HG03135 (cell line): ENCODE data around the gene UGT1A9.
"Not testable (repeated sequence)": the region's sequence is repeated elsewhere in the genome, so short reads cannot be mapped to it uniquely, and the experiment has no call there.

Experiments
- ATAC-seq: cut with Tn5 transposase; IDR thresholded peaks from one replicate; pipeline ENCODE4 v1.9.1; 2021; ENCODE audit warnings: mild to moderate bottlenecking, moderate library complexity; ENCODE audit not compliant: unreplicated experiment

Gene UGT1A9

GRCh38 chr2:233680361-233681045 lies 8.8 kb downstream of the UGT1A9 start:
- no peak for ATAC-seq

GRCh38 chr2:233681521-233682099 lies 9.9 kb downstream of the UGT1A9 start, which contains the start of gene UGT1A7:
Gene UGT1A7, plus strand, starts transcription at chr2:233681901. Its CDS starts 37 bp downstream, at chr2:233681938.
- no peak for ATAC-seq

DNA sequence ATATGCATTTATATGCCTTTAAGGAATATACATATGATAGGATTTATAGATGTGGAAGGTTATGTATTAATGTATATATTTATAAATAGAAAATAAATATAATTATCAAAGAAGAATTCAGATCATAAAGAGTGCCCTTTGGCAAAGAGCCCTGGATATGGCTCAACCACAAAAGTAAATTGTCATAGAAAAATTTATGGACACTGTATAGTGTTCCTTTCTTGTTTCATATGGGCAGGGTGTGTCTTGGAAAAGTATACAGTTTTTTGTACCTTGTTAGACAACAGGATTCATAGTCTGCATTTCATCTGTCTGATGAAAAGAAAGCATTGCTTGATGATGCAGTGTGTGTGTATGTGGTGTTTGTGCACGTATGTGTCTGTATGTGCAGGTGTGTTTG lies 12.9 kb downstream of the UGT1A9 start:
- no peak for ATAC-seq

DNA sequence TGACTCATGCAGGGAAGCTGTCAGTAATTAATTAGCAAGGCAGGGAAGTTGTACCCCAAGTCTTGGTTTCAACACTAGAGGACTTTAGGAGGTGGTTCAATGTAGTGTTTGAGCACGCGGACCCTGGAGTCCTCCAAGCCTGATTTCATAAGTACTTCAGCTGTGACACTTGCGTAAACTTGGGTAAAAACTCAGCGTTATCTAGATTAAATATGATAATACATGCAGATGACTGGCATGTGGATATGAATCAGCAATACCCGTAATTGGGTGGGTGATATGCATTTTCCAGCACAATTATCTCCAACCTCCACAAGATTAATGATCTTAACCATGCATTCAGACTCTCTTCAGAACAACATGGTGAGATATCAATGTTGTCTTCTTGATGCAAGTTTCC lies 15.2 kb downstream of the UGT1A9 start:
- ATAC-seq, result no peak

DNA sequence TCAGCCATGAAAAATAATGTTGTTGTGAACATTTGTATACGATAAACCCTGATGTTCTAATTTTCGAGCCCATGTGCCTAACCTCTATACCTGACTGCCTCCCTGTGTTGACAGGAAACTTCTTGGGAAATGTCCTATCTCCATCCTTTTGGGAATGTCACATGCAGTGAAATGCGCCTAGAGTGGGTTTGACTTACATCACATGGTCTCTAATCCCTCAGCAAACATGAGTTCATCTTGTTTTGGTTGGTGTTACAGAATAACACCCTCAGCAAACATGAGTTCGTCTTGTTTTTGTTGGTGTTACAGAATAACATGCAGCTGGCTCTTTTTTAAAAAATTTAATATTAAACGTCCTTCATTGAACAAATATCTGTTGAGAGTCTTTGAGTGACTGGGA lies 16.6 kb downstream of the UGT1A9 start:
- no peak for ATAC-seq

GRCh38 chr2:233689031-233689430 lies 17.3 kb downstream of the UGT1A9 start:
- ATAC-seq, result no peak

GRCh38 chr2:233689501-233689900 lies 17.8 kb downstream of the UGT1A9 start:
- ATAC-seq, result no peak

- ATAC-seq, result no peak
Observed at GRCh38 chr2:233690444-233690843, 18.7 kb downstream of the UGT1A9 start.

GRCh38 chr2:233691443-233692433 lies 20.0 kb downstream of the UGT1A9 start:
- no peak for ATAC-seq

- no peak for ATAC-seq
Observed at GRCh38 chr2:233692648-233693047, 20.9 kb downstream of the UGT1A9 start, which contains the start of gene UGT1A6. Gene UGT1A6, plus strand, starts transcription at chr2:233692890. Its CDS starts 115 bp downstream, at chr2:233693005.

DNA sequence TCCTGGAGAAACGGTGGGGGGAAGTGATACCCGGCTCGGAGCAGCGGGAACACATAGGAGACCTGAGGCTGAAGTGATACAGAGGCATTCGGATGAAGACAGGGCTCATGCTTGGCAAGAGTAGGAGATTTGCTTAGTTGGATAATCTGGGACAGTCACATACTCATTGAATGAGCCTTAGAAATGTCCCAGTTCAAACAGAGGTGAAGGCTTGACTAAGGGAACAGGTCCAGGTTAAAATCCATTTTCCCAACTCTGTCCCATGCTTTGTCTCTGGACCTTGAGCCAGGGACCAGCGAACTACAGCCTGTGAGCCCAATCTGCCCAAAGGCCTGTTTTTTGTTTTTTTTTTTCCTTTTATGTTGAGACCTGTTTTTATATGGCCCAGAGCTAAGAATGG lies 22.3 kb downstream of the UGT1A9 start:
- no peak for ATAC-seq

DNA sequence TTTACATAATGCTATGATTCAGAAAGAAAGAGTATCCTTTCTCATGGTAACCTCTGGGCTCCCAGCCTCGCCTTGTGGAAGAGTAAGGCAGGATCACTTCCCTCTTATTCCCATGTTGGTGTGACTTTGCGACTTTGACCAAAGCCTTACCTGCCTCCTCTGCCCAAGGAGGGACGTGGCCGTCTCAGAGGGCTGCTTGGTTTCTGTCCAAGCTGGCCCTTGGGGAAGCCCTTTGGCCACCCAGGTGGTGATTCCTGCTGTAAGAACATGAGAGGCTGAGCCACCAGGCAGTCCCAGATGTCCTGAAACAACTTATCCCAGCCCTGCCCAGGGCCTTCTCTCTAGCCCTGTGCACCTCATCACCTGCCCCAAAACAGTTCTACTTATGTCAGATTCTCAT lies 27.0 kb downstream of the UGT1A9 start:
- ATAC-seq, result no peak

DNA sequence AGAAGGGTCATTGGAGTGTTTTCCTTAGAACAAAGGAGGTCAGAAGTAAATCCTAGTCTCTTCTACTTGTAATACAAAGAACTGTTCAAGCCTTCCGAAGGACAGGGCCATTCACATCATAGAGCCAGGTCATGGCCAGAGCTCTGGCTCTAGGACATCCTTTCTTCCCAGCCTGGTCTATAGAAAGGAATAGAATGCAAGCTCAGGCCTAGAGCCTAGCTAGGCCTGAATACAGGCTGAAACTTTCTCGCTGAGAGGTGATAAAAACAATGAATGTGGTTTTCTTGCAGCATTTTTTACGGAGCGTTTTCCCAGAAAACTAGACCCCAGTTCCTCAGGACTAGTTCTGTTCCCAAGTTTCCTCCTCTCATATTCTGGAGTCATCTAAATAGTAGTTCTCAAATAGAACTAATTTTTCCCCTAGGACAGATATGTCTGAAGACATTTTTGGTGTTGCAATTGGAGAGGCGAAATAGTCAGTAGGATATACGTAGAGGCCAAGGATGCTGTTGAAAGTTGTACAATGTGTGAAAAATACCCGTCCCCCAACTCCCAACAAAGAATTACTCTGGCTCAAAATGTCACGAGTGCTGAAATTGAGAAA lies 27.8 kb downstream of the UGT1A9 start:
- no peak for ATAC-seq

GRCh38 chr2:233700028-233700635 lies 28.4 kb downstream of the UGT1A9 start:
- ATAC-seq, result no peak

DNA sequence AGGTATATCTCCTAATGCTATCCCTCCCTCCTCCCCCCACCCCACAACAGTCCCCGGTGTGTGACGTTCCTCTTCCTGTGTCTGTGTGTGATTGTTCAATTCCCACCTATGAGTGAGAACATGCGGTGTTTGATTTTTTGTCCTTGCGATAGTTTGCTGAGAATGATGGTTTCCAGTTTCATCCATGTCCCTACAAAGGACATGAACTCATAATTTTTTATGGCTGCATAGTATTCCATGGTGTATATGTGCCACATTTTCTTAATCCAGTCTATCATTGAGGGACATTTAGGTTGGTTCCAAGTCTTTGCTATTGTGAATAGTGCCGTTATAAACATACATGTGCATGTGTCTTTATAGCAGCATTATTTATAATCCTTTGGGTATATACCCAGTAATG lies 29.1 kb downstream of the UGT1A9 start:
- not testable (repeated sequence) for ATAC-seq

GRCh38 chr2:233702238-233702637 lies 30.5 kb downstream of the UGT1A9 start:
- no peak for ATAC-seq

DNA sequence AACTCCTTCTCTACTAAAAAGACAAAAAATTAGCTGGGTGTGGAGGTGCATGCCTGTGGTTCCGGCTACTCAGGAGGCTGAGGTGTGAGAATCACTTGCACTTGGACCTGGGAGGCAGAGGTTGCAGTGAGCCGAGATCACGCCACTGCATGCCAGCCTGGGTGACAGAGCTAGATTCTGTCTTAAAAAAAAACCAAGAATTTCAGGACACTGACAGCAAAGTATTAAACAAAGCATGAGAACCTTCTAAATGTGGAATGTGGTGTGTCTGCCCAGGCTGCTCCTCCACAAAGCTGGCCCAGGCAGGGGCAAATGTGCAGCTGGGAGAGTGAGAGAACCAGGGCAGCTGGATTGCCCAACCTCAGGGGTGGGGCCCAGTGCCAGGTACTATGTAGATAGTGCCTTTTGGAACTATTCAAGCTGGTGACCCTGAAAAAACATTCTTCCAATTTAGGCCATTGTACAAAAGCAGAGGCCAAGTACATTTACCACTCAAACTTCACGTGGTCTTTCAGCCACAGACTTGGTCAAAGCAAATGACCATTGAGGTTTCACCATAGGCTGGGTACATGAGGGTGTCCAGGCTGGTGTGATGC lies 34.3 kb downstream of the UGT1A9 start:
- no peak for ATAC-seq

DNA sequence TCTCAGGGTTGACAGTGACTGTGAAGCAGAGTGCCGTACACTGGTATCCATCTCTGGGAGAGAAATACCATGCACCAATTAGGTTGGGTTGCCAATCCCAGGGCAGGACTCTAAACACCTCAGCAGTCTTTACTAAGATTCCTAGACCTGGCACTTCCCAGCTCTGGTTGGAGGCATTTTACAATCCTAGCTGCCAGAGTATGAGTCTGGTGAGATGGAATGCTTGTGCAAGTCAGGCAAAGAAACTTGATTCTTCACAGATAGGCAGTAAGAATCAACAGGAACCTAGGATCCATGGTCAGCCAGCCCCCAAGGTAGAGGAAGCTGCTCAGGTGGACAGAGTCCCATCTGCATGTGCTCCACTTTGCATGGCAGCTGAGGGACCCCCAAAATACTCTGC lies 35.0 kb downstream of the UGT1A9 start:
- ATAC-seq, result no peak

DNA sequence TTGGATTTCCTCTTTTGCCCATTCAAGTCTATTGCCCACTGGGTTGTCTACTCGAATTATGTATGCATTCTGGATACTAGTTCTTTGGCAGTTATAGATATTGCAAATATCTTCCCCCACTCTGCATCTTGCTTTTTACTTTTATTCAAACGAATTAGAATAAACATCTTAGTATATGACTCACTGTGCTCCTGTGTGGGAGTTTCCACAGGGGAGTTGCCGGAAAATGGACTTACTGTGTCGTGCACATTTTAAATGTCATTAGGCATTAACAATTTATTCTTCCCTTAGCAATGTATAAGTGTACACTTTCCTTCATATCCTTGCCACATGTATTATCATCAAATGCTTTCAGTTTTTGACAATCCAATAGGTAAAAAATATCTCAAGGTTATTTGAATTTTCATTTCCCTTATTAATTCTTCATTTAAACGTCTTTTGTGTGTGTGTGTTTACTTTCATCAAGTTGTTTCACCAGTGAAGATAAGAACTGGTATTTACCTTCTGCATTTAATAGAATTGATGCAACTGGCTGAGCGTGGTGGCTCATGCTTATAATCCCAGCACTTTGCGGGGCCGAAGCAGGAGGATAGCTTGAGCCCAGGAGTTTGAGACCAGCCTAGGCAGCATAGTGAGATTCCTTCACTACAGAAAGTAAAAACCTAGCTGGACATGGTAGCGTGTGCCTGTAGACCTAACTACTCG lies 36.4 kb downstream of the UGT1A9 start:
- no peak for ATAC-seq

DNA sequence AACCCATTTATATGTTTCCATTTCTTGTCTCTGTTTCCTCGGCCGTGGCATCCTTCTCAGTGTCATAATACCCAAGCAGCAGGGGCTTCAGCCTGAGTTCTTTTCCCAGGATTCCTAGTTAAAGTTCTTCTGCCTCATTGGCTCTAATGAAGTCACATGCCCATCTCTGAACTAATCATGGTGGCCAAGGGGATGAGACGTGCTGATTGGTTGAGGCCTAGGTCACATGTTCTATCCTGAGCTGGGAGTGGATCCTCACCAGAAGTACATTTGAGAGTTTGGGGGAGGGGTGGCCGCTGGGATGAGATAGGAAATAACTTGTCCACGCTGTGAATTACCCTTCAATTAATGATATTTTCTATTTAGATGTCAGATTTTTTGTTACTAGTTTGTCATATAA lies 37.2 kb downstream of the UGT1A9 start:
- ATAC-seq, result no peak
